HFFc6 (cell line): ENCODE measurements around the gene BAX. TPM values are rescaled to one million over a fixed set of nuclear protein-coding genes. Genes with fewer than 3 reads are reported as not detected.

Experiments
- DNase-seq: peaks from one replicate; pipeline ENCODE4 v3.0.0-alpha.2; 2018
- H3K27ac Mint-ChIP-seq: 2 replicates; pipeline ENCODE4 v1.8.0; 2020; ENCODE audit warnings: mild to moderate bottlenecking, mixed read lengths
- H3K27me3 Mint-ChIP-seq: 2 replicates; pipeline ENCODE4 v1.8.0; 2021; ENCODE audit warnings: mild to moderate bottlenecking, moderate library complexity, mixed read lengths; ENCODE audit not compliant: insufficient read depth
- H3K36me3 Mint-ChIP-seq: 2 replicates; pipeline ENCODE4 v1.8.0; 2021; ENCODE audit warnings: low read depth, mixed read lengths
- H3K4me1 Mint-ChIP-seq: 2 replicates; pipeline ENCODE4 v1.8.0; 2020; ENCODE audit warnings: low read depth, mixed read lengths
- H3K4me3 Mint-ChIP-seq: 2 replicates; pipeline ENCODE4 v1.8.0; 2020; ENCODE audit warnings: mild to moderate bottlenecking, moderate library complexity, mixed read lengths
- H3K9me3 Mint-ChIP-seq: 2 replicates; pipeline ENCODE4 v1.8.0; 2020; ENCODE audit warnings: mild to moderate bottlenecking, mixed read lengths
- total RNA-seq, 6 experiments: library from RNA; stranded (reverse); fragmentation: NEBNext Ultra II Directional; extraction: Animal tissue kit (Norgen Biotek cat#: 25700); gene quantifications; 2 replicates in 1 of 6; 3 replicates in 5 of 6; pipeline ENCODE4 v1.2.3, GENCODE V29; 2021
- TF ChIP-seq, protein P1 (sequence below): fragments of 200-600 bp; sonication (generic); IDR thresholded peaks from 2 replicates; pipeline ENCODE4 v1.5.0; 2021; ENCODE audit warnings: antibody characterized with exemption, mild to moderate bottlenecking

The BAX gene
- total RNA-seq, 6 experiments from 2014 or later: 223 to 260 (median 244) TPM

DNA sequence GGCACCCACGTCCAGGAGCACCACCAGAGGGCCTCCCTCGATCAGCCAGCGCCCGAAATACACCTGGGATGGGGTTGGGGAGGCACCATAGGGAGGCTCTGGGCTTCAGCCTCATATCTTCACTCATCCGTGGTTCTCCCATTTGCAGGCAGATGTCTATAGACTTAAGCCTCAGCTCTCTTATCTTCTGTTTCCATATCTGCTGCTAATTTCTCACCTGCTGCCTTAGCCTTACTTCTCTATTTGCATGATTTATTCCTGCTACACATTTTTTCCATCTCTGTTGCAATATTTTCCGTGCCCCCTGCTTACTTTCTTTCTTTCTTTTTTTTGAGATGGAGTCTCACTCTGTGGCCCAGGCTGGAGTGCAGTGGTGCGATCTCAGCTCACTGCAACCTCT, 32.6 kb downstream of the BAX start:
- Mint-ChIP-seq H3K4me3 (no peak overlapping the region), H3K36me3 (peaks cover 35% of the 10 kb centered on the region), H3K4me1 (peaks cover 13% of the 10 kb centered on the region), H3K9me3 (no peaks in the 10 kb centered on the region), H3K27ac (no peak overlapping the region), H3K27me3 (no peaks in the 10 kb centered on the region; the same call in 1 of the 2 replicates)
- TF ChIP-seq, protein P1, sequence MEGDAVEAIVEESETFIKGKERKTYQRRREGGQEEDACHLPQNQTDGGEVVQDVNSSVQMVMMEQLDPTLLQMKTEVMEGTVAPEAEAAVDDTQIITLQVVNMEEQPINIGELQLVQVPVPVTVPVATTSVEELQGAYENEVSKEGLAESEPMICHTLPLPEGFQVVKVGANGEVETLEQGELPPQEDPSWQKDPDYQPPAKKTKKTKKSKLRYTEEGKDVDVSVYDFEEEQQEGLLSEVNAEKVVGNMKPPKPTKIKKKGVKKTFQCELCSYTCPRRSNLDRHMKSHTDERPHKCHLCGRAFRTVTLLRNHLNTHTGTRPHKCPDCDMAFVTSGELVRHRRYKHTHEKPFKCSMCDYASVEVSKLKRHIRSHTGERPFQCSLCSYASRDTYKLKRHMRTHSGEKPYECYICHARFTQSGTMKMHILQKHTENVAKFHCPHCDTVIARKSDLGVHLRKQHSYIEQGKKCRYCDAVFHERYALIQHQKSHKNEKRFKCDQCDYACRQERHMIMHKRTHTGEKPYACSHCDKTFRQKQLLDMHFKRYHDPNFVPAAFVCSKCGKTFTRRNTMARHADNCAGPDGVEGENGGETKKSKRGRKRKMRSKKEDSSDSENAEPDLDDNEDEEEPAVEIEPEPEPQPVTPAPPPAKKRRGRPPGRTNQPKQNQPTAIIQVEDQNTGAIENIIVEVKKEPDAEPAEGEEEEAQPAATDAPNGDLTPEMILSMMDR: no peak
- DNase-seq: no peak

DNA sequence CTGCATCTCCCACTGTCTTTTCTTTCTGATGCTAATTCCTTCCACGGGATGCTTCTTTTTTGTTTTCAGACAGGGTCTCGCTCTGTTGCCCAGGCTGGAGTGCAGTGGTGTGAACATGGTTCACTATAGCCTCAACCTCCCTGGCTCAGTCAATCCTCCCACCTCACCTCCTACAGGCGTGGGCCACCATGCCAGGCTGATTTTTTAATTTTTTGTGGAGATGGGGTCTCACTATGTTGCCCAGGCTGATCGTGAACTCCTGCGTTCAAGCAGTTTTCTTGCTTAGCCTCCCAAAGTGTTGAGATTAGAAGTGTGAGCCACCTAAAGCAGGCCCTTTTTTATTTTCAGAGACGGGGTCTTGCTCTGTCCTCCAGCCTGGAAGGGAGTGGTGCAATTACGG, 33.6 kb downstream of the BAX start:
- TF ChIP-seq, protein P1: no peak
- no peaks in the 10 kb centered on the region; the same call in 1 of the 2 replicates for H3K27me3 Mint-ChIP-seq
- no peak overlapping the region for H3K27ac Mint-ChIP-seq
- H3K4me3 Mint-ChIP-seq: no peak overlapping the region
- peaks cover 30% of the 10 kb centered on the region for H3K36me3 Mint-ChIP-seq
- peaks cover 13% of the 10 kb centered on the region for H3K4me1 Mint-ChIP-seq
- no peak for DNase-seq
- no peaks in the 10 kb centered on the region for H3K9me3 Mint-ChIP-seq

DNA sequence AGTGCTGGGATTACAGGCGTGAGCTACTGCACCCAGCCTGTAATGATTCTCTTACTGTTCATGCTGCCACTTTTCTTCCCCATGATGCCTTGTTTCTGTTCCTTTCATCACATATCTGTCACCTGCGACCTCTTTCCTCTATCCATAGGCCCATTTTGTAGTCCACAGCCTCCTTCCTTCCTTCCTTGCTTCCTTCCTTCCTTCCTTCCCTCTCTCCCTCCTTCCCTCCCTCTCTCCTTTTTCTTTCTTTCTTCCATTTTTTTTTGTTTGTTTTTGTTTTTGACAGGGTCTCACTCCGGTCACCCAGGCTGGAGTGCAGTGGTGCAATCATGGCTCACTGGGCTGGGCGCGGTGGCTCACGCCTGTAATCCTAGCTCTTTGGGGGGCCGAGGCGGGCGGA, 34.2 kb downstream of the BAX start:
- DNase-seq: no peak
- Mint-ChIP-seq H3K36me3 (peaks cover 29% of the 10 kb centered on the region), H3K27me3 (peaks cover 2% of the 10 kb centered on the region; the same call in 1 of the 2 replicates), H3K4me1 (peaks cover 13% of the 10 kb centered on the region), H3K9me3 (no peaks in the 10 kb centered on the region), H3K4me3 (no peak overlapping the region), H3K27ac (no peak overlapping the region)
- TF ChIP-seq, protein P1: no peak

DNA sequence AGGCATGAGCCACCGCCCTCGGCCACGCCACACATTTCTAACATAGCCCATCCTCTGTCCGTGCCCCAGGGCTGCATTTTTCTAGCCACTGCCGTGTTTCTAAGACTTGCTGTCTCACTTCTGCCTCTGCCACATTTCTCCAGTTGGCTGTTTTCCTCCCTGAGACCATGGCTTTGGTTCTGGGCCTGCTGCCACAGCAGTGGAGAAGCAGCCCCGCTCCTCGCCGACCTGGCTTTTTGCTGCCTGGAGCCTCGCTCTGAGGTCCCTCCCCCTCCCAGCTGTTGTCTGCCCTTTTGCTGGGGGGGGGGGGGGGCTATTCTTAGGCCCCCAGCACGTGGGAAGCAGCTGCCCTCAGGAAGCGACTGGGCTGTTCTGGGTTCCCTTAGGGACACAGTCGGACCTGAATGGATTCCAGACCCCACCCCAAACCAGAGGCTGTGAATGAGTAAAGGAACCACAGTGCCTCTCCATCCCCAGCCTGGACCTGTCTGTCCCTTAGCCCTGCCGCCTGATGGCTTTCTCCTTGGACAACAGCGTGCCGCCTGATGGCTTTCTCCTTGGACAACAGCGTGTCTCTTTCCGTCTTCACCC, 35.1 kb downstream of the BAX start:
- no peak overlapping the region for H3K4me3 Mint-ChIP-seq
- DNase-seq: no peak

DNA sequence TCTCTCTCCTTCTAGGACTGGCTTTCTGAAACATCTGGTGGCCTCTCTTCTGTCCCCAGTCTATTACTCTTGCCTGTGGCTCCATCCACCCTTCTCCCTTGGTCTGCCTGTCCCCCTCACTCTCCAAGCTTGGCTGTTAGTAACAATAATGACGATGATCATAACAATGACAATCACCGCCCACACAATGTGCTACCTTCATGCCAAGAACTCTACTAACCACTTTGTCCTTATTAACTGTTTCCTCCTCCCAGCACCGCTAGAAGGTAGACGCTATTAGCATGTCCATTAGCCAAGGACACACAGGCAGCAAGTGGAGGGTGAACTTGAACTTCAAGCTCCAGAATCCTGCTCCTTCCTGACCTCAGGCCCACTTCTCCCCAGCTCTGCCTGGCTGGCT, 35.7 kb downstream of the BAX start:
- Mint-ChIP-seq H3K27me3 (peaks cover 2% of the 10 kb centered on the region; the same call in 1 of the 2 replicates), H3K4me1 (peaks cover 29% of the 10 kb centered on the region), H3K4me3 (no peak overlapping the region), H3K9me3 (no peaks in the 10 kb centered on the region), H3K27ac (peak overlapping the region; percentile 28; the same call in 1 of the 2 replicates), H3K36me3 (peaks cover 34% of the 10 kb centered on the region)
- no peak for DNase-seq
- TF ChIP-seq, protein P1: no peak

More for the DNA sequence above, 35.1 kb downstream of the BAX start:
- TF ChIP-seq, protein P1: no peak
- Mint-ChIP-seq H3K9me3 (no peaks in the 10 kb centered on the region), H3K27ac (peak overlapping the region; percentile 28; the same call in 1 of the 2 replicates), H3K4me1 (peaks cover 23% of the 10 kb centered on the region), H3K27me3 (peaks cover 2% of the 10 kb centered on the region; the same call in 1 of the 2 replicates), H3K36me3 (peaks cover 34% of the 10 kb centered on the region)
